Loucy (cell line): ENCODE results near the gene DHPS.
A peak's percentile ranks its signal among the peaks of the same experiment; 100 is the strongest.

Source experiments
- H2AFZ ChIP-seq: fragments of 200-600 bp; sonication (generic); 2 replicates; pipeline ENCODE4 v1.6.0; 2016; ENCODE audit warnings: antibody characterized with exemption, mild to moderate bottlenecking, low read length, moderate library complexity
- H3F3A ChIP-seq: fragments of 200-600 bp; 2 replicates; pipeline ENCODE4 v1.6.0; 2016; ENCODE audit warnings: antibody characterized with exemption, low read depth, mild to moderate bottlenecking
- H3K27me3 ChIP-seq: fragments of 200-600 bp; sonication (generic); 2 replicates; pipeline ENCODE4 v1.6.1; 2014; ENCODE audit warnings: low read length, mild to moderate bottlenecking; ENCODE audit not compliant: insufficient read depth, poor library complexity, severe bottlenecking
- H3K36me3 ChIP-seq: fragments of 200-600 bp; sonication (generic); 2 replicates; pipeline ENCODE4 v1.6.1; 2016; ENCODE audit warnings: low read length; ENCODE audit not compliant: insufficient read depth
- H3K4me1 ChIP-seq: fragments of 200-600 bp; sonication (generic); 2 replicates; pipeline ENCODE4 v1.5.1; 2014; ENCODE audit warnings: low read length, mild to moderate bottlenecking; ENCODE audit not compliant: insufficient read depth, poor library complexity, severe bottlenecking
- H3K4me2 ChIP-seq: fragments of 200-600 bp; sonication (generic); 2 replicates; pipeline ENCODE4 v1.6.0; 2014; ENCODE audit warnings: antibody characterized with exemption, low read length, low read depth, mild to moderate bottlenecking; ENCODE audit not compliant: poor library complexity, severe bottlenecking
- H3K4me3 ChIP-seq: fragments of 200-600 bp; sonication (generic); 2 replicates; pipeline ENCODE4 v1.5.1; 2014; ENCODE audit warnings: low read length, mild to moderate bottlenecking, mixed read lengths; ENCODE audit not compliant: poor library complexity, severe bottlenecking
- H3K79me2 ChIP-seq: fragments of 200-600 bp; sonication (generic); 2 replicates; pipeline ENCODE4 v1.6.1; 2014; ENCODE audit warnings: low read length; ENCODE audit not compliant: insufficient read depth
- H3K9ac ChIP-seq: fragments of 200-600 bp; sonication (generic); 2 replicates; pipeline ENCODE4 v1.6.0; 2014; ENCODE audit warnings: mild to moderate bottlenecking, low read depth, low read length, moderate library complexity; ENCODE audit not compliant: poor library complexity, severe bottlenecking
- H3K9me2 ChIP-seq: fragments of 200-600 bp; sonication (generic); replicated peaks from 2 replicates; pipeline ENCODE4 v1.6.1; 2016; ENCODE audit warnings: low read depth, low read length, mixed read lengths
- H3K9me3 ChIP-seq: fragments of 200-600 bp; sonication (generic); 2 replicates; pipeline ENCODE4 v1.6.1; 2014; ENCODE audit warnings: mild to moderate bottlenecking, antibody characterized with exemption, low read length, low read depth; ENCODE audit not compliant: insufficient read depth
- H4K20me1 ChIP-seq: fragments of 200-600 bp; sonication (generic); 2 replicates; pipeline ENCODE4 v1.6.0; 2014; ENCODE audit warnings: antibody characterized with exemption, low read length, mild to moderate bottlenecking; ENCODE audit not compliant: insufficient read depth, poor library complexity, severe bottlenecking
- EZH2phosphoT487 ChIP-seq: fragments of 200-600 bp; IDR thresholded peaks from 2 replicates; pipeline ENCODE4 v1.6.1; 2018; ENCODE audit warnings: antibody characterized with exemption, mild to moderate bottlenecking, moderate library complexity, borderline replicate concordance
- TF ChIP-seq, protein P1 (sequence below): fragments of 200-600 bp; sonication (generic); conservative IDR thresholded peaks from 2 replicates; pipeline ENCODE4 v1.5.1; 2014; ENCODE audit warnings: mild to moderate bottlenecking, antibody characterized with exemption, low read length

The DHPS gene

DNA sequence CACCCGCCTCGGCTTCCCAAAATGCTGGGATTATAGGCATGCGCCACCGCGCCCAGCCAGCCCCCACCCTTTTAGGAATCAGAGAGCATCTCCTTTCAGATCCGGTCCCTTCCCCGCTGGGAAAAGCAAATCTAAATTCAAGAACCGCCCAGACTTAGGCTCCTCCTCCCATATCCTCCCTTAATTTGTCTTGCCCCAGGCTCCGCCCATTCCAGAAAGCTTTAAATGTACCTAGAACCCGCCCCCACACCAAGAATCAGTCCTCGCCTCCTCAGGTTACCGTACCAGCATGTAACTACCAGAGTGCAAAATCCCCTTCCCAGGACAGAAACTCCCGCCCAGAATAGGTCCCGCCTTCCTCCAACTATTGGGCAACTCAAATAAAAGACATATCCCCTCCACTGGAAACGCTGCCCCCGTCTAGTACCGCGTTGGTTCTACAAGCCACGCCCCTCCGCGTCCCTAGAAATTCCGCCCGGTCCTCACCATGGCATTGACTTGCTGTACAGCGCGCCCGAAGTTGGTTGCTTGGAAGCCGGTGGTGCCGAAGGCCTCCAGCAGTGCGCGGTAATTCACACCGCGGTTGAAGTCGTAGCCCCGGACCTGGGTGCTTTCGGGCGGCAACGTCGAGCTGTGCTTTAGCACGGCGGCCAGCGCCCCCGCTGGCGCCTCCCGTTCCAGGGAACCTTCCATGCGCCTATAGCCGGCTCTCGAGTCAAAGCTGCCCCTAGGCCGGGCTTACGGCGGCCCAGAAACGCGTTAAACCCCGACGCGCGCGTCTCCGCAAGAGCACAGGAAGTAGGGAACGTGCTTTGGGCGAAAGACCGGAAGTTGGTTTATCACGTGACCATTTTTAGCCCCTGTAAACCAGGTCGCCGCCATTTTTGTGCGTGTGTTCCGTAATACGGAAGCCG, at the start of gene DHPS:
Gene DHPS (minus strand): TSS at position 807 of the 914 bp plus-strand sequence. CDS start 114 bp downstream, at position 693.
- no peaks in the 10 kb centered on the region for H3K9me3 ChIP-seq
- peak within 1 kb of the TSS; percentile 89 for H3K9ac ChIP-seq
- TF ChIP-seq, protein P1, sequence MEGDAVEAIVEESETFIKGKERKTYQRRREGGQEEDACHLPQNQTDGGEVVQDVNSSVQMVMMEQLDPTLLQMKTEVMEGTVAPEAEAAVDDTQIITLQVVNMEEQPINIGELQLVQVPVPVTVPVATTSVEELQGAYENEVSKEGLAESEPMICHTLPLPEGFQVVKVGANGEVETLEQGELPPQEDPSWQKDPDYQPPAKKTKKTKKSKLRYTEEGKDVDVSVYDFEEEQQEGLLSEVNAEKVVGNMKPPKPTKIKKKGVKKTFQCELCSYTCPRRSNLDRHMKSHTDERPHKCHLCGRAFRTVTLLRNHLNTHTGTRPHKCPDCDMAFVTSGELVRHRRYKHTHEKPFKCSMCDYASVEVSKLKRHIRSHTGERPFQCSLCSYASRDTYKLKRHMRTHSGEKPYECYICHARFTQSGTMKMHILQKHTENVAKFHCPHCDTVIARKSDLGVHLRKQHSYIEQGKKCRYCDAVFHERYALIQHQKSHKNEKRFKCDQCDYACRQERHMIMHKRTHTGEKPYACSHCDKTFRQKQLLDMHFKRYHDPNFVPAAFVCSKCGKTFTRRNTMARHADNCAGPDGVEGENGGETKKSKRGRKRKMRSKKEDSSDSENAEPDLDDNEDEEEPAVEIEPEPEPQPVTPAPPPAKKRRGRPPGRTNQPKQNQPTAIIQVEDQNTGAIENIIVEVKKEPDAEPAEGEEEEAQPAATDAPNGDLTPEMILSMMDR: no peak
- TF ChIP-seq EZH2phosphoT487: no peak
- H3K4me1 ChIP-seq: peaks cover 8% of the 10 kb centered on the region
- H3K79me2 ChIP-seq: peaks cover 17% of the 10 kb centered on the region
- peak within 1 kb of the TSS; percentile 85 for H3K4me3 ChIP-seq
- H2AFZ ChIP-seq: peak within 1 kb of the TSS; percentile 84
- peaks cover 4% of the 10 kb centered on the region for H3F3A ChIP-seq
- no peaks in the 10 kb centered on the region for H3K27me3 ChIP-seq
- peaks cover 11% of the 10 kb centered on the region for H4K20me1 ChIP-seq
- no peaks in the 10 kb centered on the region for H3K9me2 ChIP-seq
- peaks cover 28% of the 10 kb centered on the region; the same call in 1 of the 2 replicates for H3K36me3 ChIP-seq
- H3K4me2 ChIP-seq: peak within 1 kb of the TSS; percentile 65

DNA sequence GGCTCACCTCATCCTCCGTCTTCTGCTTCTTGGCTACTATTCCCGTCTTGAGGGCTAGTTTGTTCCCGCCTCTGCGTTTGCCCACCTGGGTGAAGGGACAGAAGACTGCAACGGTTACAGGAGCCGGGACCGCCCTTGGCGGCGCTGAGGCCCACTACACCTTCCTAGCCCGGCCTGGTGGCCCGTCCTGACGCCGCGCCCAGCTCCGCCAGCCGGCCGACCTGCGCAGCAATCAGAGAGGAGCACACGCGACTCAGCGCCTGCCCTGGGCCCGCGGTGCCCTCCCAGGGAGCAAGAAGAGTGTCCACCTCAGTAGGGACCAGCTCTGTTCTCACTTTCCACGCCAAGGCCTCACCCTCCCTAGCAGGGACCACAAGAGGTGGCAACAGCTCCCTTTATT, 49.7 kb upstream of the DHPS start:
- Histone ChIP-seq H3K9ac (peak overlapping the region; percentile 98), H3K4me1 (peaks cover 15% of the 10 kb centered on the region), H3K9me3 (no peaks in the 10 kb centered on the region), H4K20me1 (peaks cover 50% of the 10 kb centered on the region), H2AFZ (no peak overlapping the region), H3K4me2 (peak overlapping the region; percentile 94), H3K36me3 (peaks cover 34% of the 10 kb centered on the region; the same call in 1 of the 2 replicates), H3K79me2 (peaks cover 59% of the 10 kb centered on the region), H3K4me3 (peak overlapping the region; percentile 95), H3K9me2 (no peaks in the 10 kb centered on the region), H3F3A (no peaks in the 10 kb centered on the region), H3K27me3 (peaks cover 6% of the 10 kb centered on the region)
- TF ChIP-seq, protein P1: no peak
- no peak for TF ChIP-seq EZH2phosphoT487

DNA sequence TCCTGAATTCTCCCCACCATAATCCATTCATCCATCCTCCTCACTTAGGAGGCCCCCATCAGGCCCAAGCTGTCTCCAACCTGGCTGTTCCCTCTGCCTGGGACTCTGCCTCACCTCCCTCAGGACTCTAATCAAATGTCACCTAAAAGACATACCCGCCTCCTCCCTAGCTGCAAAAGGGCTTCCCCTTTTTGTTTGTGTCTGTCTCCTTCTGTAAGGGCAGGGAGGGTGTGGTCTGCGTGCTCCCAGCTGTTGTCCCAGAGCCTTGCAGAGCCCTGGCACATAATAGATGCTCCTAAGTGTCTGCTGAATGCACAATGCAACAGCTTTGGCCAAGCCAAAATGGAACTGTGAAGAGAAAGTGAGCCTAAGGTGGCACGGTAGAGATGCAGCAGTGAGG, 48.4 kb upstream of the DHPS start:
- TF ChIP-seq EZH2phosphoT487: no peak
- TF ChIP-seq, protein P1: no peak
- Histone ChIP-seq H3K4me3 (no peak overlapping the region), H3K9ac (no peak overlapping the region), H3K36me3 (peaks cover 34% of the 10 kb centered on the region; the same call in 1 of the 2 replicates), H3K4me1 (peaks cover 15% of the 10 kb centered on the region), H4K20me1 (peaks cover 50% of the 10 kb centered on the region), H3K9me2 (no peaks in the 10 kb centered on the region), H3K79me2 (peaks cover 59% of the 10 kb centered on the region), H3K9me3 (no peaks in the 10 kb centered on the region), H2AFZ (no peak overlapping the region), H3F3A (no peaks in the 10 kb centered on the region), H3K4me2 (no peak overlapping the region), H3K27me3 (peaks cover 6% of the 10 kb centered on the region)
